Measurements from ENCODE around the gene CD40. TPM values are rescaled to one million over a fixed set of nuclear protein-coding genes. Genes with fewer than 3 reads are reported as not detected.

CD40 gene
- total RNA-seq, 1 experiment from 2014 or later = 7.8 TPM

- H2BK15ac ChIP-seq (ENCODE audit: low read depth, low read length) = no peak overlapping the region
- H4K5ac ChIP-seq (ENCODE audit: insufficient read length, low read depth, low read length) = no peak overlapping the region
- no peak for DNase-seq
- no peak overlapping the region for H3K27ac ChIP-seq (ENCODE audit: insufficient read length, low read depth, low read length)
- TF ChIP-seq, protein P1, sequence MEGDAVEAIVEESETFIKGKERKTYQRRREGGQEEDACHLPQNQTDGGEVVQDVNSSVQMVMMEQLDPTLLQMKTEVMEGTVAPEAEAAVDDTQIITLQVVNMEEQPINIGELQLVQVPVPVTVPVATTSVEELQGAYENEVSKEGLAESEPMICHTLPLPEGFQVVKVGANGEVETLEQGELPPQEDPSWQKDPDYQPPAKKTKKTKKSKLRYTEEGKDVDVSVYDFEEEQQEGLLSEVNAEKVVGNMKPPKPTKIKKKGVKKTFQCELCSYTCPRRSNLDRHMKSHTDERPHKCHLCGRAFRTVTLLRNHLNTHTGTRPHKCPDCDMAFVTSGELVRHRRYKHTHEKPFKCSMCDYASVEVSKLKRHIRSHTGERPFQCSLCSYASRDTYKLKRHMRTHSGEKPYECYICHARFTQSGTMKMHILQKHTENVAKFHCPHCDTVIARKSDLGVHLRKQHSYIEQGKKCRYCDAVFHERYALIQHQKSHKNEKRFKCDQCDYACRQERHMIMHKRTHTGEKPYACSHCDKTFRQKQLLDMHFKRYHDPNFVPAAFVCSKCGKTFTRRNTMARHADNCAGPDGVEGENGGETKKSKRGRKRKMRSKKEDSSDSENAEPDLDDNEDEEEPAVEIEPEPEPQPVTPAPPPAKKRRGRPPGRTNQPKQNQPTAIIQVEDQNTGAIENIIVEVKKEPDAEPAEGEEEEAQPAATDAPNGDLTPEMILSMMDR (conservative IDR thresholded peaks at IDR 0.05) = no peak
- no peak overlapping the region for H2BK5ac ChIP-seq (ENCODE audit: insufficient read length, low read length)
- H4K20me1 ChIP-seq (ENCODE audit: control insufficient read depth, insufficient read depth, insufficient read length) = no peaks in the 10 kb centered on the region
- no peaks in the 10 kb centered on the region for H3K27me3 ChIP-seq (ENCODE audit: insufficient read depth, low read length)
- H3K56ac ChIP-seq (ENCODE audit: insufficient read length, low read depth, low read length) = no peak overlapping the region
- no peak overlapping the region for H4K8ac ChIP-seq (replicated peaks; ENCODE audit: insufficient read length, low read depth, low read length)
- Mint-ChIP-seq H3K9me3 (no peaks in the 10 kb centered on the region), H3K4me1 (peaks cover 21 to 36% of the 10 kb centered on the region in 2 experiments), H3K27me3 (ENCODE audit: low read depth) (peaks cover 39% of the 10 kb centered on the region), H3K36me3 (ENCODE audit: insufficient read depth in 1 of 3, low read depth in 3 of 3) (no peaks in the 10 kb centered on the region), H3K27ac (no peak overlapping the region), H3K4me3 (no peak overlapping the region)
- no peak overlapping the region for H3K4me2 ChIP-seq (ENCODE audit: insufficient read depth, insufficient read length, low read length)
- H4K91ac ChIP-seq (ENCODE audit: insufficient read length, low read depth, low read length) = no peak overlapping the region
- H2BK20ac ChIP-seq (ENCODE audit: low read depth, low read length, poor library complexity, severe bottlenecking) = no peak overlapping the region
- H3K79me1 ChIP-seq (ENCODE audit: insufficient read depth, low read depth, low read length, poor library complexity, severe bottlenecking) = no peaks in the 10 kb centered on the region
- H3K9ac ChIP-seq (ENCODE audit: extremely low read depth, insufficient read length, low read length) = no peak overlapping the region
- H2BK12ac ChIP-seq (ENCODE audit: insufficient read length, low read depth, low read length) = no peak overlapping the region
- H2BK120ac ChIP-seq (ENCODE audit: low read depth, low read length, poor library complexity, severe bottlenecking) = no peak overlapping the region
- no peak overlapping the region for H2AFZ ChIP-seq (ENCODE audit: low read length)
- no peak overlapping the region for H3K4ac ChIP-seq (ENCODE audit: low read depth, low read length)
- H3K14ac ChIP-seq (ENCODE audit: insufficient read depth, low read length) = no peak overlapping the region
- no peak overlapping the region for H2AK5ac ChIP-seq (ENCODE audit: insufficient read length, low read length)
- no peaks in the 10 kb centered on the region for H3K9me3 ChIP-seq (ENCODE audit: control insufficient read depth, low read depth, low read length)
- H3K4me1 ChIP-seq (ENCODE audit: insufficient read depth, low read length) = no peaks in the 10 kb centered on the region
- H3T11ph ChIP-seq (ENCODE audit: low read length) = no peak overlapping the region
- no peak overlapping the region for H3K18ac ChIP-seq (ENCODE audit: insufficient read length, low read depth, low read length)
- no peaks in the 10 kb centered on the region for H3K79me2 ChIP-seq (ENCODE audit: insufficient read depth, low read length)
- WGBS (ENCODE audit: extremely low coverage, insufficient read length, low lambda C conversion rate) = no CpG with 5 or more reads among the region's 7 CpGs
- no peaks in the 10 kb centered on the region for H3K23me2 ChIP-seq (ENCODE audit: insufficient read length, low read depth, low read length, poor library complexity, severe bottlenecking)
- no peak overlapping the region for H3K23ac ChIP-seq (ENCODE audit: insufficient read length, low read depth, low read length)
Observed at GRCh38 chr20:46134716-46135115, 16.6 kb downstream of the CD40 start.
